Natural killer cell (primary cell): ENCODE measurements around the gene DPH3. TPM values are rescaled to one million over a fixed set of nuclear protein-coding genes. Genes with fewer than 3 reads are reported as not detected.

ENCODE experiments used
- ATAC-seq, 3 donors: fragments of 150-1000 bp in 2 of 3; fragments of 200-7000 bp in 1 of 3; cut with Tn5 transposase; 1 replicate in 1 of 3; 2 replicates in 2 of 3; pipeline ENCODE4 v1.10.0; 2021; ENCODE audit warnings: mild to moderate bottlenecking in 2 of 3, moderate library complexity in 2 of 3
- DNase-seq, 2 donors: peaks; one replicate each; pipeline versions ENCODE4 v3.0.0 to v3.0.0-alpha.2; 2013 to 2021; ENCODE audit warnings: mixed read lengths in 1 of 2
- H3K27ac ChIP-seq: one replicate; pipeline ENCODE4 v1.5.1; 2013; ENCODE audit warnings: mild to moderate bottlenecking, low read length
- H3K27me3 ChIP-seq: one replicate; pipeline ENCODE4 v1.6.1; 2013; ENCODE audit warnings: low read length; ENCODE audit not compliant: control insufficient read depth, insufficient read depth
- H3K36me3 ChIP-seq: one replicate; pipeline ENCODE4 v1.6.1; 2013; ENCODE audit warnings: low read length; ENCODE audit not compliant: control insufficient read depth, insufficient read depth
- H3K4me1 ChIP-seq: one replicate; pipeline ENCODE4 v1.6.1; 2013; ENCODE audit warnings: low read length; ENCODE audit not compliant: control insufficient read depth, insufficient read depth
- H3K4me3 ChIP-seq: one replicate; pipeline ENCODE4 v1.5.1; 2013; ENCODE audit warnings: low read length
- H3K9me3 ChIP-seq: one replicate; pipeline ENCODE4 v1.6.1; 2013; ENCODE audit warnings: low read length; ENCODE audit not compliant: control insufficient read depth, insufficient read depth
- H3K27ac Mint-ChIP-seq, 2 donors: one replicate each; pipeline ENCODE4 v1.8.0; 2022; ENCODE audit warnings: mild to moderate bottlenecking in 2 of 2, mixed read lengths in 2 of 2, moderate library complexity in 1 of 2
- H3K27me3 Mint-ChIP-seq, 2 donors: one replicate each; pipeline ENCODE4 v1.8.0; 2022; ENCODE audit warnings: low read depth in 2 of 2, mixed read lengths in 2 of 2
- H3K36me3 Mint-ChIP-seq: one replicate; pipeline ENCODE4 v1.8.0; 2022; ENCODE audit warnings: mixed read lengths
- H3K4me1 Mint-ChIP-seq, 2 donors: one replicate each; pipeline ENCODE4 v1.8.0; 2022; ENCODE audit warnings: mixed read lengths in 2 of 2
- H3K4me3 Mint-ChIP-seq: one replicate; pipeline ENCODE4 v1.8.0; 2022; ENCODE audit warnings: mild to moderate bottlenecking, moderate library complexity, mixed read lengths
- H3K9me3 Mint-ChIP-seq, 2 donors: one replicate each; pipeline ENCODE4 v1.8.0; 2022; ENCODE audit warnings: mixed read lengths in 2 of 2
- CTCF ChIP-seq: fragments of 200-600 bp; IDR thresholded peaks from one replicate; pipeline ENCODE4 v1.8.0; 2022; ENCODE audit warnings: antibody characterized with exemption
- WGBS: methylation state at CpG from one replicate; pipeline ENCODE4 v1.1.7; 2013; ENCODE audit warnings: missing lambda C conversion rate; ENCODE audit not compliant: insufficient coverage; 5-methylcytosine and 5-hydroxymethylcytosine counted together
- intact Hi-C: fragments of 100-400 bp; cut with micrococcal nuclease; formaldehyde crosslinking; loops from one replicate; pipeline ENCODE4 v1.14.2; 2022
- total RNA-seq, 4 donors: library from RNA; stranded (reverse); fragments of 120-200 nt in 1 of 4; gene quantifications; one replicate each; pipeline versions ENCODE4 v1.2.3 to v1.2.4, GENCODE V29; 2013 to 2022

DPH3 gene
- total RNA-seq, 3 donors from 2014 or later (not counting 1 experiment from before 2014, with no cell fraction given), result 20.4 to 27.3 (median 22.8) TPM

DNA sequence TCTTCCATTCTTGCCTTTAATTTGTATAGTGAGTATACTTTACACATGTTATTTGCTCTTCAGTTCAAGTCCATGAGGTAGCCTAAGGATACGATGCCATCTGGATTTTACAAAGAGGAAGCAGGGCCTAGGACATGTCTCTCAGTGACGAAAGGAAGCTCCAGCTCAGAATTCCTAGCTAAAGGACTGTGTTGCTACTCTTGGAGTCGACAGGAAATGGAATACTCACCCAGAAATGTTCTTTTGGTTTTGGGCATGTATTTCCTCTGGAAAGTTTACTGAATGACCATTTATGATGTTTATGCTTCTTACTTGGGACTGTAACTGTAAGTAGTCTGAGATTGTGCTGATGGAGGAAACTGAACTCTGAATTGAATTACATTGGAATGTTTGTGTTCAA is 12.7 kb upstream of the DPH3 start:
- WGBS, result 93% methylated on average over 3 of the region's 3 CpGs
- DNase-seq (no peak), ATAC-seq (no peak)
- Histone ChIP-seq H3K27ac (no peak overlapping the region), H3K27me3 (no peaks in the 10 kb centered on the region), H3K36me3 (peaks cover 3% of the 10 kb centered on the region), H3K4me3 (no peak overlapping the region), H3K4me1 (no peaks in the 10 kb centered on the region), H3K9me3 (no peaks in the 10 kb centered on the region)
- H3K4me3 Mint-ChIP-seq, result no peak overlapping the region
- H3K27me3 Mint-ChIP-seq, result no peaks in the 10 kb centered on the region
- TF ChIP-seq CTCF, result no peak
- H3K36me3 Mint-ChIP-seq, result no peaks in the 10 kb centered on the region
- H3K9me3 Mint-ChIP-seq, result no peaks in the 10 kb centered on the region
- H3K4me1 Mint-ChIP-seq, result no peaks in the 10 kb centered on the region
- intact Hi-C loops, result no loop called here
- H3K27ac Mint-ChIP-seq, result no peak overlapping the region

- no peak for DNase-seq
- intact Hi-C loops, result no loop called here
- no peaks in the 10 kb centered on the region for H3K27me3 ChIP-seq
- Mint-ChIP-seq H3K36me3 (peaks cover 7% of the 10 kb centered on the region), H3K4me3 (no peak overlapping the region), H3K27ac (no peak overlapping the region), H3K4me1 (no peaks in the 10 kb centered on the region), H3K27me3 (no peaks in the 10 kb centered on the region), H3K9me3 (no peaks in the 10 kb centered on the region)
- no peak for TF ChIP-seq CTCF
- no peak overlapping the region for H3K4me3 ChIP-seq
- 100% methylated on average over 2 of the region's 2 CpGs for WGBS
- no peaks in the 10 kb centered on the region for H3K4me1 ChIP-seq
- peaks cover 19% of the 10 kb centered on the region for H3K36me3 ChIP-seq
- H3K27ac ChIP-seq, result no peak overlapping the region
- H3K9me3 ChIP-seq, result no peaks in the 10 kb centered on the region
- ATAC-seq, result no peak
These were observed 9.1 kb upstream of the DPH3 start for GRCh38 chr3:16273867-16274266.

DNA sequence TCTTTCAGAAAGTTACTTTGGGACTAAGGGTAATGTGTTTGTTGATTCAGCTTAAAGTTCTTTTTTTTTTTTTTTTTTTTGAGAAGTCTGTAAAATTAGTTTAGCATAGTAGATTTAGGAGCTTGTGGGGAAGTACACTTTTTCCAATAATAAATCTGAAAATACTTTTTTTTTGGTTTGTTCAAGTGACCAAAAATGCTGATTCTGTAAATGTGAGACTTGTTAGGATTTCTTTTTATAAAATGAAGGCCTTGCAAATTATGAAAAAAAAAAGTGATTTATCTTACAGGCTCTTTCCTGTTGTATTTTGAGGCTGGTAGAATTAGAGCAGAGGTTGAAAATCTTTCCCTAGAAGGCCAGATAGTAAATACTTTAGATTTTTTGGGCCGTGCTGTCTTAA is 7.8 kb upstream of the DPH3 start:
- Mint-ChIP-seq H3K9me3 (no peaks in the 10 kb centered on the region), H3K4me3 (no peak overlapping the region), H3K27ac (no peak overlapping the region), H3K36me3 (peaks cover 7% of the 10 kb centered on the region), H3K27me3 (no peaks in the 10 kb centered on the region), H3K4me1 (no peaks in the 10 kb centered on the region)
- Histone ChIP-seq H3K36me3 (peaks cover 17% of the 10 kb centered on the region), H3K27ac (no peak overlapping the region), H3K4me3 (no peak overlapping the region), H3K9me3 (no peaks in the 10 kb centered on the region), H3K4me1 (no peaks in the 10 kb centered on the region), H3K27me3 (no peaks in the 10 kb centered on the region)
- ATAC-seq (no peak), DNase-seq (no peak)
- no peak for TF ChIP-seq CTCF
- 80% methylated on average over 1 of the region's 1 CpG for WGBS
- intact Hi-C loops, result no loop called here

- Mint-ChIP-seq H3K36me3 (peaks cover 7% of the 10 kb centered on the region), H3K4me1 (peaks cover 0 to 2% of the 10 kb centered on the region in 2 donors), H3K27ac (no peak overlapping the region), H3K4me3 (no peak overlapping the region), H3K9me3 (no peaks in the 10 kb centered on the region), H3K27me3 (no peaks in the 10 kb centered on the region)
- intact Hi-C loops, result no loop called here
- no peaks in the 10 kb centered on the region for H3K4me1 ChIP-seq
- no peaks in the 10 kb centered on the region for H3K27me3 ChIP-seq
- H3K27ac ChIP-seq, result no peak overlapping the region
- TF ChIP-seq CTCF, result no peak
- ATAC-seq (no peak), DNase-seq (no peak)
- WGBS, result 97% methylated on average over 10 of the region's 10 CpGs
- no peak overlapping the region for H3K4me3 ChIP-seq
- H3K36me3 ChIP-seq, result peaks cover 17% of the 10 kb centered on the region
- H3K9me3 ChIP-seq, result no peaks in the 10 kb centered on the region
These were observed 6.1 kb upstream of the DPH3 start for GRCh38 chr3:16270855-16271254.
